VCaP (cell line): Measurements from ENCODE around the gene SLC16A10.

Experiments
- H3K27ac ChIP-seq: fragments of 450-650 bp; 2 replicates; pipeline ENCODE4 v1.5.1; 2017
- CTCF ChIP-seq: fragments of 450-650 bp; conservative IDR thresholded peaks from 2 replicates; pipeline ENCODE4 v1.5.1; 2017; ENCODE audit warnings: mild to moderate bottlenecking, moderate library complexity

SLC16A10 gene

GRCh38 chr6:111231090-111231459, 143.8 kb downstream of the SLC16A10 start:
- H3K27ac ChIP-seq: no peak overlapping the region
- TF ChIP-seq CTCF: no peak

GRCh38 chr6:111237852-111238251, 150.5 kb downstream of the SLC16A10 start:
- TF ChIP-seq CTCF: no peak
- H3K27ac ChIP-seq: no peak overlapping the region

GRCh38 chr6:111238464-111239119, 151.3 kb downstream of the SLC16A10 start:
- no peak overlapping the region for H3K27ac ChIP-seq
- TF ChIP-seq CTCF: no peak

- H3K27ac ChIP-seq: no peak overlapping the region
- TF ChIP-seq CTCF: no peak
Measured at GRCh38 chr6:111239461-111239860, 152.2 kb downstream of the SLC16A10 start.

- TF ChIP-seq CTCF: no peak
- no peak overlapping the region for H3K27ac ChIP-seq
Measured at GRCh38 chr6:111242452-111242851, 155.1 kb downstream of the SLC16A10 start.

GRCh38 chr6:111243095-111243494, 155.8 kb downstream of the SLC16A10 start:
- no peak overlapping the region for H3K27ac ChIP-seq
- no peak for TF ChIP-seq CTCF

GRCh38 chr6:111248789-111249188, 161.5 kb downstream of the SLC16A10 start:
- TF ChIP-seq CTCF: no peak

More at GRCh38 chr6:111248789-111249188, 161.5 kb downstream of the SLC16A10 start:
- no peak overlapping the region for H3K27ac ChIP-seq
